ENCODE results near the gene ABHD14A.

Gene ABHD14A

GRCh38 chr3:51999846-52000245 lies 25.0 kb downstream of the ABHD14A start:
- DNase-seq (ENCODE audit: low read depth), result no peak
- H3K4me3 ChIP-seq (ENCODE audit: control insufficient read depth, low read depth, low read length), result no peak overlapping the region
- TF ChIP-seq CTCF (IDR thresholded peaks at IDR 0.05; ENCODE audit: control insufficient read depth, insufficient read depth, low read depth, low read length, missing control alignments), result no peak

GRCh38 chr3:52001443-52001974 lies 26.6 kb downstream of the ABHD14A start:
- no peak for DNase-seq (ENCODE audit: low read depth)

GRCh38 chr3:52002748-52003147 lies 27.9 kb downstream of the ABHD14A start:
- no peak for TF ChIP-seq CTCF (IDR thresholded peaks at IDR 0.05; ENCODE audit: control insufficient read depth, insufficient read depth, low read depth, low read length, missing control alignments)
- no peak overlapping the region for H3K4me3 ChIP-seq (ENCODE audit: control insufficient read depth, low read depth, low read length)
- DNase-seq (ENCODE audit: low read depth), result no peak

More at GRCh38 chr3:52001443-52001974, 26.6 kb downstream of the ABHD14A start:
- H3K4me3 ChIP-seq (ENCODE audit: control insufficient read depth, low read depth, low read length), result no peak overlapping the region
- peak; percentile 98 for TF ChIP-seq CTCF (IDR thresholded peaks at IDR 0.05; ENCODE audit: control insufficient read depth, insufficient read depth, low read depth, low read length, missing control alignments)

GRCh38 chr3:52004163-52004787 lies 29.4 kb downstream of the ABHD14A start:
- no peak overlapping the region for H3K4me3 ChIP-seq (ENCODE audit: control insufficient read depth, low read depth, low read length)
- DNase-seq (ENCODE audit: low read depth), result no peak
- peak; percentile 42 for TF ChIP-seq CTCF (IDR thresholded peaks at IDR 0.05; ENCODE audit: control insufficient read depth, insufficient read depth, low read depth, low read length, missing control alignments)

GRCh38 chr3:52004906-52005395 lies 30.1 kb downstream of the ABHD14A start:
- no peak for DNase-seq (ENCODE audit: low read depth)
- no peak for TF ChIP-seq CTCF (IDR thresholded peaks at IDR 0.05; ENCODE audit: control insufficient read depth, insufficient read depth, low read depth, low read length, missing control alignments)
- H3K4me3 ChIP-seq (ENCODE audit: control insufficient read depth, low read depth, low read length), result no peak overlapping the region

GRCh38 chr3:52005571-52005986 lies 30.7 kb downstream of the ABHD14A start:
- no peak overlapping the region for H3K4me3 ChIP-seq (ENCODE audit: control insufficient read depth, low read depth, low read length)
- no peak for TF ChIP-seq CTCF (IDR thresholded peaks at IDR 0.05; ENCODE audit: control insufficient read depth, insufficient read depth, low read depth, low read length, missing control alignments)
- no peak for DNase-seq (ENCODE audit: low read depth)

Measured in AG09309 (cell line).